ENCODE results near the gene UGT1A5.

GRCh38 chr2:233768076-233768475 is 55.4 kb downstream of the UGT1A5 start:
- TF ChIP-seq BHLHE40 (IDR thresholded peaks at IDR 0.05; ENCODE audit: low read depth, low read length) (no peak), CTCF (conservative IDR thresholded peaks at IDR 0.05; ENCODE audit: low read depth, low read length) (no peak), CEBPB (IDR thresholded peaks at IDR 0.05; ENCODE audit: low read depth, low read length) (no peak), RFX5 (IDR thresholded peaks at IDR 0.05; ENCODE audit: low read depth, low read length) (no peak), POLR2A (IDR thresholded peaks at IDR 0.05; ENCODE audit: low read depth, low read length) (no peak), RAD21 (IDR thresholded peaks at IDR 0.05; ENCODE audit: low read length) (no peak), RCOR1 (IDR thresholded peaks at IDR 0.05; ENCODE audit: insufficient replicate concordance, low read length) (no peak), MAFK (IDR thresholded peaks at IDR 0.05; ENCODE audit: low read depth, low read length) (no peak), USF2 (IDR thresholded peaks at IDR 0.05; ENCODE audit: low read depth, low read length) (no peak)
